Measurements from ENCODE around the gene IMP3. TPM values are rescaled to one million over a fixed set of nuclear protein-coding genes. Genes with fewer than 3 reads are reported as not detected.

The IMP3 gene
- total and polyA plus RNA-seq, 9 of the 15 experiments (the other 6 are each of a cell fraction or from before 2014, with no cell fraction given) = 14.5 to 160 (median 74.4) TPM

DNA sequence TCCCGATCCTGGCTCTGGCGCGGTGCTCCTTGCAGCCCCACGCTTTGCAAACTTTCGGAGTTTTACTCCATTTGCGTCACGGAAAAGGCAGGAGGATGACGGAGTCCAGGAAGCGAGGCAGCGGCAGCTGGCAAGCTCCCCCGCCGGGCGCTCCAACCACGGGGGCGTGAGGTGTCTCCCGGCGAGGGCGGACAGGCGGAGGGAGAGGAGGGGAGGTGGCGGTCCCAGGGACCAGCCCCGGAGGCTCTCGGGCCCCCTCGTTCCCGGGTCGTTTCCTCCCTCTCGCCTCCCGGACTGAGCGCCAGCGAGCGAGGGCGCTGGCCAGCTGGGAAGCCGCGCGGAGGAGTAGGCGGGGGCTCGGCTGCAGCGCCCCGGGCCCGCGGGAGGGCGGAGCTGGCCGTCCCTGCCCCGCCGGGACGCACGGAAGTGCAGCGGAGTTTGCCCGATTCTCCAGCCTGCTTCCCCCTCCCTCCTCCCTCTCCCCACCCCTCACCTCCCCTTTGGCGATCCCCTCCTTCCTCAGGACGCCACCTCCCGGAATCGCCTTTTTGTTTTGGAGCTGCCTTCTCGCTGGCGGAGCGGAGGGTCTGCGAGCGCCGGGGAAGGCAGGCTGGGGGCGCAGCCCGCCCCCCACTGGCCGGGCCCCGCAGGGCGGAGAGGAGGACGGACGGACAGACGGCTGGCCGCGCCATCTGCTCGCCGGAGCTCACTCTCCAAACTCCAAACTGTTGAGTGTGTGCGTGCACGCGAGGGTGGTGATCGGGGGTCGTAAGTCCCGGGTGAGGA lies 7.5 kb upstream of the IMP3 start, which contains the start of gene SNX33 (continued):
- TF ChIP-seq BHLHE40 (IDR thresholded peaks at IDR 0.05; ENCODE audit: low read length) (0 out of 2 replicates have a peak, but pooled peaks have one; percentile 26), HDAC2 (IDR thresholded peaks at IDR 0.05) (peak; percentile 22; the same call in 1 of the 2 replicates), TBP (optimal IDR thresholded peaks at IDR 0.05; ENCODE audit: low read depth, low read length) (peak; percentile 42), NUFIP1 (IDR thresholded peaks at IDR 0.05; ENCODE audit: partially characterized antibody) (no peak), POLR2A (conservative IDR thresholded peaks at IDR 0.05) (peak; percentile 75), HLTF (IDR thresholded peaks at IDR 0.05) (no peak), RBM14 (IDR thresholded peaks at IDR 0.05; ENCODE audit: borderline replicate concordance, insufficient read depth, low read depth, low read length) (no peak), MAZ (CRISPR knock-in tag; conservative IDR thresholded peaks at IDR 0.05 in 1 of 2, IDR thresholded peaks at IDR 0.05 in 1 of 2) (peak; percentile 92), ATF1 (CRISPR knock-in tag; IDR thresholded peaks at IDR 0.05) (no peak), ATF1 (tag; IDR thresholded peaks at IDR 0.05) (peak; percentile 59), TCF3 (CRISPR knock-in tag; IDR thresholded peaks at IDR 0.05) (peak; percentile 19; the same call in 1 of the 2 replicates), NFE2L1 (tag; IDR thresholded peaks at IDR 0.05; ENCODE audit: borderline replicate concordance, low read depth) (no peak), CREB1 (IDR thresholded peaks at IDR 0.05) (0 out of 2 replicates have a peak, but pooled peaks have one; percentile 30), CREB1 (CRISPR knock-in tag; IDR thresholded peaks at IDR 0.05) (no peak; the same call in 1 of the 2 replicates)
- TF ChIP-seq, protein P1, sequence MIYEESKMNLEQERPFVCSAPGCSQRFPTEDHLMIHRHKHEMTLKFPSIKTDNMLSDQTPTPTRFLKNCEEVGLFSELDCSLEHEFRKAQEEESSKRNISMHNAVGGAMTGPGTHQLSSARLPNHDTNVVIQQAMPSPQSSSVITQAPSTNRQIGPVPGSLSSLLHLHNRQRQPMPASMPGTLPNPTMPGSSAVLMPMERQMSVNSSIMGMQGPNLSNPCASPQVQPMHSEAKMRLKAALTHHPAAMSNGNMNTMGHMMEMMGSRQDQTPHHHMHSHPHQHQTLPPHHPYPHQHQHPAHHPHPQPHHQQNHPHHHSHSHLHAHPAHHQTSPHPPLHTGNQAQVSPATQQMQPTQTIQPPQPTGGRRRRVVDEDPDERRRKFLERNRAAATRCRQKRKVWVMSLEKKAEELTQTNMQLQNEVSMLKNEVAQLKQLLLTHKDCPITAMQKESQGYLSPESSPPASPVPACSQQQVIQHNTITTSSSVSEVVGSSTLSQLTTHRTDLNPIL (CRISPR knock-in tag; IDR thresholded peaks at IDR 0.05) = no peak
- TF ChIP-seq, protein P2, sequence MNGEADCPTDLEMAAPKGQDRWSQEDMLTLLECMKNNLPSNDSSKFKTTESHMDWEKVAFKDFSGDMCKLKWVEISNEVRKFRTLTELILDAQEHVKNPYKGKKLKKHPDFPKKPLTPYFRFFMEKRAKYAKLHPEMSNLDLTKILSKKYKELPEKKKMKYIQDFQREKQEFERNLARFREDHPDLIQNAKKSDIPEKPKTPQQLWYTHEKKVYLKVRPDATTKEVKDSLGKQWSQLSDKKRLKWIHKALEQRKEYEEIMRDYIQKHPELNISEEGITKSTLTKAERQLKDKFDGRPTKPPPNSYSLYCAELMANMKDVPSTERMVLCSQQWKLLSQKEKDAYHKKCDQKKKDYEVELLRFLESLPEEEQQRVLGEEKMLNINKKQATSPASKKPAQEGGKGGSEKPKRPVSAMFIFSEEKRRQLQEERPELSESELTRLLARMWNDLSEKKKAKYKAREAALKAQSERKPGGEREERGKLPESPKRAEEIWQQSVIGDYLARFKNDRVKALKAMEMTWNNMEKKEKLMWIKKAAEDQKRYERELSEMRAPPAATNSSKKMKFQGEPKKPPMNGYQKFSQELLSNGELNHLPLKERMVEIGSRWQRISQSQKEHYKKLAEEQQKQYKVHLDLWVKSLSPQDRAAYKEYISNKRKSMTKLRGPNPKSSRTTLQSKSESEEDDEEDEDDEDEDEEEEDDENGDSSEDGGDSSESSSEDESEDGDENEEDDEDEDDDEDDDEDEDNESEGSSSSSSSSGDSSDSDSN (IDR thresholded peaks at IDR 0.05; ENCODE audit: borderline replicate concordance in 1 of 2, low read depth in 2 of 2, low read length in 2 of 2) = peak; percentile 77 to 87; a peak in 2 of 4 replicates
- TF ChIP-seq, protein P3, sequence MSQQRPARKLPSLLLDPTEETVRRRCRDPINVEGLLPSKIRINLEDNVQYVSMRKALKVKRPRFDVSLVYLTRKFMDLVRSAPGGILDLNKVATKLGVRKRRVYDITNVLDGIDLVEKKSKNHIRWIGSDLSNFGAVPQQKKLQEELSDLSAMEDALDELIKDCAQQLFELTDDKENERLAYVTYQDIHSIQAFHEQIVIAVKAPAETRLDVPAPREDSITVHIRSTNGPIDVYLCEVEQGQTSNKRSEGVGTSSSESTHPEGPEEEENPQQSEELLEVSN (IDR thresholded peaks at IDR 0.05; ENCODE audit: borderline replicate concordance in 1 of 2, extremely low read depth in 1 of 2, insufficient read depth in 1 of 2, insufficient read length in 1 of 2, low read depth in 1 of 2, low read length in 1 of 2, poor library complexity in 1 of 2, severe bottlenecking in 1 of 2) = peak in 1 of 2 experiments; percentile 43
